ENCODE measurements around the gene CUBN. TPM values are rescaled to one million over a fixed set of nuclear protein-coding genes. Genes with fewer than 3 reads are reported as not detected.

CUBN gene
- total and polyA plus RNA-seq, 9 of the 15 experiments (the other 6 are each of a cell fraction or from before 2014, with no cell fraction given), result 0.04 to 0.33 (median 0.09) TPM

- 47% methylated on average over 2 of the region's 2 CpGs for WGBS (ENCODE audit: insufficient coverage, low coverage, missing lambda C conversion rate)
- POLR2A ChIA-PET, result no interaction called here
- FAIRE-seq, result no peak
- no peaks in the 10 kb centered on the region for H4K20me1 ChIP-seq (replicated peaks; ENCODE audit: control insufficient read depth, insufficient read depth, low read length)
- no peak overlapping the region for H2AFZ ChIP-seq (ENCODE audit: low read depth, low read length)
- BruUV-seq (replicated peaks), result no TSS peak
- H3K36me3 ChIP-seq (ENCODE audit: control insufficient read depth, insufficient read depth, low read length), result no peaks in the 10 kb centered on the region
- TF ChIP-seq U2AF2 (optimal IDR thresholded peaks at IDR 0.05; ENCODE audit: low read depth, low read length) (no peak), ZNF707 (CRISPR knock-in tag; conservative IDR thresholded peaks at IDR 0.05) (peak; percentile 94)
- no peak overlapping the region for H3K4me2 ChIP-seq (ENCODE audit: insufficient read depth, low read length)
- 0 out of 3 replicates have a peak, but pooled peaks cover under 1% of the 10 kb centered on the region for H3K79me2 ChIP-seq (ENCODE audit: control insufficient read depth, insufficient read depth, low read length)
- H3K9me1 ChIP-seq (ENCODE audit: control insufficient read depth, insufficient read depth, low read length), result no peaks in the 10 kb centered on the region
- peaks cover 2% of the 10 kb centered on the region for H3K9me3 ChIP-seq (replicated peaks; ENCODE audit: control insufficient read depth, insufficient read depth, low read depth, low read length)
- no peak for DNase-seq (ENCODE audit: extremely low read depth in 1 of 4, low spot score in 3 of 4)
- H3K27ac ChIP-seq (ENCODE audit: extremely low read depth, low read depth, low read length), result no peak overlapping the region
- H3K9ac ChIP-seq (ENCODE audit: insufficient read depth in 1 of 2, low read depth in 2 of 2, low read length in 2 of 2), result no peak overlapping the region
- H3K27me3 ChIP-seq (ENCODE audit: control insufficient read depth in 2 of 2, insufficient read depth in 2 of 2, low read length in 2 of 2), result no peaks in the 10 kb centered on the region
- H3K4me1 ChIP-seq (replicated peaks in 1 of 2; ENCODE audit: control insufficient read depth in 2 of 2, insufficient read depth in 2 of 2, low read length in 2 of 2), result peaks cover 3 to 5% of the 10 kb centered on the region in 2 experiments; a peak in 3 of 5 replicates
- intact Hi-C loops (cut with micrococcal nuclease) (no loop called here), in situ Hi-C loops (cut with MboI) (loop anchor here (25.0 kb wide), 1 partner anchor 935 kb away; no protein-coding TSS in a partner anchor)
- CTCF ChIA-PET (ENCODE audit: low intra/inter-chr PET ratio), result no interaction called here
- ATAC-seq, result no peak
- H3K4me3 ChIP-seq, result no peak overlapping the region
Measured at GRCh38 chr10:16822027-16822426, 307.6 kb downstream of the CUBN start.

- in situ Hi-C loops (cut with MboI) (loop anchor here (25.0 kb wide), 1 partner anchor 933 kb away; no protein-coding TSS in a partner anchor), intact Hi-C loops (cut with micrococcal nuclease) (no loop called here)
- H3K9ac ChIP-seq (ENCODE audit: insufficient read depth in 1 of 2, low read depth in 2 of 2, low read length in 2 of 2), result no peak overlapping the region
- DNase-seq (ENCODE audit: extremely low read depth in 1 of 4, low spot score in 3 of 4) (no peak), ATAC-seq (no peak), FAIRE-seq (no peak)
- H3K79me2 ChIP-seq (ENCODE audit: control insufficient read depth, insufficient read depth, low read length), result peaks cover 10% of the 10 kb centered on the region
- no peak overlapping the region for H3K4me2 ChIP-seq (ENCODE audit: insufficient read depth, low read length)
- CTCF ChIA-PET (ENCODE audit: low intra/inter-chr PET ratio), result no interaction called here
- WGBS (ENCODE audit: insufficient coverage, low coverage, missing lambda C conversion rate), result 64% methylated on average over 5 of the region's 5 CpGs
- H3K4me1 ChIP-seq (replicated peaks in 1 of 2; ENCODE audit: control insufficient read depth in 2 of 2, insufficient read depth in 2 of 2, low read length in 2 of 2), result peaks cover 7 to 12% of the 10 kb centered on the region in 2 experiments
- H3K9me3 ChIP-seq (replicated peaks; ENCODE audit: control insufficient read depth, insufficient read depth, low read depth, low read length), result peaks cover 2% of the 10 kb centered on the region
- no peak overlapping the region for H3K4me3 ChIP-seq
- BruUV-seq (replicated peaks), result no TSS peak
- POLR2A ChIA-PET, result no interaction called here
- H3K27me3 ChIP-seq (ENCODE audit: control insufficient read depth in 2 of 2, insufficient read depth in 2 of 2, low read length in 2 of 2), result no peaks in the 10 kb centered on the region
- H2AFZ ChIP-seq (ENCODE audit: low read depth, low read length), result no peak overlapping the region
- H3K27ac ChIP-seq (ENCODE audit: extremely low read depth, low read depth, low read length), result no peak overlapping the region
- H4K20me1 ChIP-seq (replicated peaks; ENCODE audit: control insufficient read depth, insufficient read depth, low read length), result no peaks in the 10 kb centered on the region
- no peaks in the 10 kb centered on the region for H3K9me1 ChIP-seq (ENCODE audit: control insufficient read depth, insufficient read depth, low read length)
- H3K36me3 ChIP-seq (ENCODE audit: control insufficient read depth, insufficient read depth, low read length), result no peaks in the 10 kb centered on the region
- TF ChIP-seq TFE3 (CRISPR knock-in tag; IDR thresholded peaks at IDR 0.05) (no peak), ZNF511 (CRISPR knock-in tag; IDR thresholded peaks at IDR 0.05) (no peak), NCOA6 (IDR thresholded peaks at IDR 0.05) (no peak), TRIM28 (IDR thresholded peaks at IDR 0.05) (no peak), BRF1 (IDR thresholded peaks at IDR 0.05; ENCODE audit: borderline replicate concordance, extremely low read depth, insufficient read length) (no peak), MXI1 (IDR thresholded peaks at IDR 0.05; ENCODE audit: low read depth, low read length) (no peak), KAT2B (IDR thresholded peaks at IDR 0.05; ENCODE audit: low read depth, low read length) (no peak), IRF2 (CRISPR knock-in tag; IDR thresholded peaks at IDR 0.05) (no peak), MCM3 (IDR thresholded peaks at IDR 0.05) (no peak), CTCF (IDR thresholded peaks at IDR 0.05 in 2 of 3, conservative IDR thresholded peaks at IDR 0.05 in 1 of 3; ENCODE audit: insufficient read depth in 2 of 3, low read depth in 1 of 3, low read length in 3 of 3) (no peak)
Measured at GRCh38 chr10:16820421-16820820, 309.2 kb downstream of the CUBN start.

Data from K562 (cell line).